GM21619 (cell line): Measurements from ENCODE around the gene ZNF48.

Experiments used
- ATAC-seq: cut with Tn5 transposase; IDR thresholded peaks from one replicate; pipeline ENCODE4 v1.9.1; 2021; ENCODE audit not compliant: unreplicated experiment

ZNF48 gene

GRCh38 chr16:30395155-30395991, at the start of gene ZNF48:
ZNF48 (plus strand) TSS chr16:30395420; CDS start chr16:30395795, 375 bp downstream.
- ATAC-seq, result peak; percentile 53

GRCh38 chr16:30346286-30346685, 48.9 kb upstream of the ZNF48 start:
- ATAC-seq, result no peak

GRCh38 chr16:30348113-30348512, 47.1 kb upstream of the ZNF48 start:
- no peak for ATAC-seq

GRCh38 chr16:30348929-30349328, 46.3 kb upstream of the ZNF48 start:
- ATAC-seq, result no peak

- ATAC-seq, result no peak
Measured at GRCh38 chr16:30349675-30350074, 45.5 kb upstream of the ZNF48 start.

- peak; percentile 40 for ATAC-seq
Measured at GRCh38 chr16:30350134-30350871, 44.9 kb upstream of the ZNF48 start.

- ATAC-seq, result no peak
Measured at GRCh38 chr16:30351001-30351441, 44.2 kb upstream of the ZNF48 start.

GRCh38 chr16:30351586-30352419, 43.4 kb upstream of the ZNF48 start:
- ATAC-seq, result no peak

- ATAC-seq, result no peak
Measured at GRCh38 chr16:30352488-30353401, 42.5 kb upstream of the ZNF48 start.

- no peak for ATAC-seq
Measured at GRCh38 chr16:30353438-30354129, 41.6 kb upstream of the ZNF48 start.

- ATAC-seq, result no peak
Measured at GRCh38 chr16:30354423-30355143, 40.6 kb upstream of the ZNF48 start.

GRCh38 chr16:30355144-30355953, 39.9 kb upstream of the ZNF48 start, which contains the start of gene CD2BP2:
CD2BP2 (minus strand) TSS chr16:30355308; CDS start chr16:30354681, 627 bp downstream.
- peak; percentile 53 for ATAC-seq

GRCh38 chr16:30355954-30356308, 39.3 kb upstream of the ZNF48 start:
- no peak for ATAC-seq

- ATAC-seq, result no peak
Measured at GRCh38 chr16:30356401-30357084, 38.7 kb upstream of the ZNF48 start.

GRCh38 chr16:30357085-30357714, 38.0 kb upstream of the ZNF48 start:
- ATAC-seq, result no peak

- no peak for ATAC-seq
Measured at GRCh38 chr16:30357715-30358576, 37.3 kb upstream of the ZNF48 start.
